AG04449 (cell line): ENCODE measurements around the gene SV2C.

Experiments
- CTCF ChIA-PET: fragments of 350-600 bp; formaldehyde crosslinking; extraction: SDS; loops from one replicate; lab custom pipeline; 2021; ENCODE audit warnings: antibody characterized with exemption; lab: Yijun Ruan, JAX
- POLR2A ChIA-PET: fragments of 400-600, 350-600 bp; formaldehyde crosslinking; extraction: SDS; loops from one replicate; lab custom pipeline; 2020; ENCODE audit warnings: antibody characterized with exemption, inconsistent platforms; lab: Yijun Ruan, JAX
- DNase-seq: peaks from one replicate; pipeline ENCODE4 v3.0.0-alpha.2; 2010; ENCODE audit warnings: low read depth, low spot score
- H3K4me3 ChIP-seq: 2 replicates; pipeline ENCODE4 v1.5.1; 2011; ENCODE audit warnings: low read depth, mild to moderate bottlenecking, control low read depth, low read length
- CTCF ChIP-seq: IDR thresholded peaks from one replicate; pipeline ENCODE4 v1.5.1; 2011; ENCODE audit warnings: mild to moderate bottlenecking, moderate library complexity, low read length, control low read depth, inconsistent platforms; ENCODE audit not compliant: insufficient read depth; ENCODE audit errors: missing control alignments

SV2C gene

GRCh38 chr5:76384705-76385104 is 301.5 kb downstream of the SV2C start:
- no peak for DNase-seq
- TF ChIP-seq CTCF: no peak
- ChIA-PET CTCF (no interaction called here), POLR2A (no interaction called here)
- H3K4me3 ChIP-seq: no peak overlapping the region

GRCh38 chr5:76385540-76385939 is 302.4 kb downstream of the SV2C start:
- ChIA-PET CTCF (no interaction called here), POLR2A (no interaction called here)
- TF ChIP-seq CTCF: no peak
- H3K4me3 ChIP-seq: no peak overlapping the region
- no peak for DNase-seq

- TF ChIP-seq CTCF: no peak
- ChIA-PET POLR2A (no interaction called here), CTCF (no interaction called here)
- H3K4me3 ChIP-seq: no peak overlapping the region
- no peak for DNase-seq
Observed at GRCh38 chr5:76386360-76386759, 303.2 kb downstream of the SV2C start.

GRCh38 chr5:76388236-76388635 is 305.1 kb downstream of the SV2C start:
- DNase-seq: no peak
- POLR2A ChIA-PET: no interaction called here
- TF ChIP-seq CTCF: no peak
- no peak overlapping the region for H3K4me3 ChIP-seq
- CTCF ChIA-PET: no interaction called here

- H3K4me3 ChIP-seq: no peak overlapping the region
- ChIA-PET POLR2A (no interaction called here), CTCF (no interaction called here)
Observed at GRCh38 chr5:76388791-76389512, 305.8 kb downstream of the SV2C start.

More at GRCh38 chr5:76388791-76389512, 305.8 kb downstream of the SV2C start:
- no peak for TF ChIP-seq CTCF
- DNase-seq: no peak
